Lower lobe of right lung (tissue), 2 donors: ENCODE measurements around the gene HMGCR. TPM values are rescaled to one million over a fixed set of nuclear protein-coding genes. Genes with fewer than 3 reads are reported as not detected.

Experiments
- ATAC-seq, 2 donors: fragments of 200-7000 bp; cut with Tn5 transposase; one replicate each; pipeline ENCODE4 v1.9.1; 2020 to 2022; ENCODE audit warnings: mild to moderate bottlenecking in 2 of 2, moderate library complexity in 2 of 2
- DNase-seq: peaks from one replicate; pipeline ENCODE4 v3.0.0-alpha.2; 2020
- H3K27ac ChIP-seq: fragments of 200-600 bp; one replicate; pipeline ENCODE4 v1.8.0; 2022
- H3K27me3 ChIP-seq: fragments of 200-600 bp; one replicate; pipeline ENCODE4 v1.8.0; 2022; ENCODE audit warnings: low read depth
- H3K36me3 ChIP-seq: fragments of 200-600 bp; one replicate; pipeline ENCODE4 v1.8.0; 2022; ENCODE audit warnings: mild to moderate bottlenecking
- H3K4me1 ChIP-seq: fragments of 200-600 bp; one replicate; pipeline ENCODE4 v1.8.0; 2022
- H3K4me3 ChIP-seq: fragments of 200-600 bp; one replicate; pipeline ENCODE4 v1.8.0; 2022; ENCODE audit warnings: mild to moderate bottlenecking
- H3K9me3 ChIP-seq: fragments of 200-600 bp; one replicate; pipeline ENCODE4 v1.8.0; 2022
- CTCF ChIP-seq: fragments of 200-600 bp; IDR thresholded peaks from one replicate; pipeline ENCODE4 v1.8.0; 2022; ENCODE audit warnings: antibody characterized with exemption, mild to moderate bottlenecking
- intact Hi-C: fragments of 100-400 bp; cut with DNase I; formaldehyde crosslinking; loops from one replicate; pipeline ENCODE4 v1.11.0; 2022
- total RNA-seq: library from RNA; stranded (reverse); fragmentation: NEBNext Ultra II Directional; extraction: Animal tissue kit (Norgen Biotek cat#: 25700); gene quantifications from one replicate; pipeline ENCODE4 v1.2.1, GENCODE V29; 2021
- donor health status: DM: no; HTN: yes; CAD: no; lungs with severe emphysema.

Gene HMGCR
- total RNA-seq, 1 donor from 2014 or later = 83.1 TPM

- TF ChIP-seq CTCF = no peak
- intact Hi-C loops = no loop called here
Observed at GRCh38 chr5:75342836-75343235, 5.8 kb downstream of the HMGCR start.

GRCh38 chr5:75348241-75348640 lies 11.2 kb downstream of the HMGCR start:
- ATAC-seq (no peak), DNase-seq (no peak)
- Histone ChIP-seq H3K9me3 (no peaks in the 10 kb centered on the region), H3K27ac (no peak overlapping the region), H3K36me3 (peaks cover 98% of the 10 kb centered on the region), H3K4me1 (no peaks in the 10 kb centered on the region), H3K4me3 (no peak overlapping the region), H3K27me3 (no peaks in the 10 kb centered on the region)
- TF ChIP-seq CTCF = no peak
- intact Hi-C loops = no loop called here

More at GRCh38 chr5:75342836-75343235, 5.8 kb downstream of the HMGCR start:
- DNase-seq = no peak
- Histone ChIP-seq H3K4me3 (no peak overlapping the region), H3K27ac (no peak overlapping the region), H3K4me1 (peaks cover 10% of the 10 kb centered on the region), H3K27me3 (no peaks in the 10 kb centered on the region), H3K9me3 (no peaks in the 10 kb centered on the region), H3K36me3 (peaks cover 50% of the 10 kb centered on the region)
- no peak for ATAC-seq

- no peak for ATAC-seq
- Histone ChIP-seq H3K36me3 (peaks cover 100% of the 10 kb centered on the region), H3K27ac (no peak overlapping the region), H3K4me3 (no peak overlapping the region), H3K4me1 (no peaks in the 10 kb centered on the region), H3K27me3 (no peaks in the 10 kb centered on the region), H3K9me3 (no peaks in the 10 kb centered on the region)
- no peak for TF ChIP-seq CTCF
- intact Hi-C loops = no loop called here
- DNase-seq = no peak
Observed at GRCh38 chr5:75349663-75350062, 12.6 kb downstream of the HMGCR start.

- DNase-seq (no peak), ATAC-seq (no peak)
- H3K4me3 ChIP-seq = no peak overlapping the region
- H3K9me3 ChIP-seq = no peaks in the 10 kb centered on the region
- intact Hi-C loops = no loop called here
- no peak for TF ChIP-seq CTCF
- H3K36me3 ChIP-seq = peaks cover 100% of the 10 kb centered on the region
- no peaks in the 10 kb centered on the region for H3K27me3 ChIP-seq
- H3K4me1 ChIP-seq = no peaks in the 10 kb centered on the region
- no peak overlapping the region for H3K27ac ChIP-seq
Observed at GRCh38 chr5:75351139-75351926, 14.3 kb downstream of the HMGCR start.

GRCh38 chr5:75355236-75355635 lies 18.2 kb downstream of the HMGCR start:
- no peaks in the 10 kb centered on the region for H3K9me3 ChIP-seq
- ATAC-seq = no peak
- intact Hi-C loops = no loop called here
- H3K4me3 ChIP-seq = no peak overlapping the region
- no peak overlapping the region for H3K27ac ChIP-seq
- H3K4me1 ChIP-seq = no peaks in the 10 kb centered on the region
- no peak for TF ChIP-seq CTCF
- no peaks in the 10 kb centered on the region for H3K27me3 ChIP-seq
- DNase-seq = no peak
- peaks cover 100% of the 10 kb centered on the region for H3K36me3 ChIP-seq
